HepG2 (cell line): ENCODE data around the gene ANP32B. TPM values are rescaled to one million over a fixed set of nuclear protein-coding genes. Genes with fewer than 3 reads are reported as not detected.

Source experiments
- ATAC-seq: fragments of 200-7000 bp; cut with Tn5 transposase; 3 replicates; pipeline ENCODE4 v1.9.1; 2020; ENCODE audit warnings: mild to moderate bottlenecking, moderate library complexity
- BruUV-seq: library from RNA; stranded (reverse); fragments of 400-500 nt; replicated peaks from 2 replicates; lab custom pipeline; 2021; lab: Mats Ljungman, UMichigan
- CTCF ChIA-PET: fragments of 300-600 bp; formaldehyde crosslinking; extraction: SDS; loops from one replicate; lab custom pipeline; 2021; ENCODE audit warnings: low total read pairs, inconsistent platforms, low intra/inter-chr PET ratio; lab: Yijun Ruan, JAX
- POLR2A ChIA-PET: fragments of 350-600 bp; sonication (Branson Sonifier 250); formaldehyde crosslinking; loops from one replicate; lab custom pipeline; 2020; ENCODE audit warnings: antibody characterized with exemption, inconsistent platforms; lab: Yijun Ruan, JAX
- DNase-seq: peaks from one replicate; pipeline ENCODE4 v3.0.0-alpha.2; 2015; ENCODE audit warnings: low spot score
- FAIRE-seq: peaks from 3 replicates; lab custom pipeline; 2011; peaks lifted over from hg19 to GRCh38; lab: Jason Lieb, UNC
- H2AFZ ChIP-seq: one replicate; pipeline ENCODE4 v1.6.1; 2011; ENCODE audit warnings: low read length, inconsistent platforms
- H3K27ac ChIP-seq: fragments of 300-600 bp; 3 replicates; pipeline ENCODE4 v1.8.0; 2011; ENCODE audit warnings: mixed run types, mild to moderate bottlenecking, mixed read lengths, low read length, inconsistent platforms; ENCODE audit not compliant: insufficient read depth; ENCODE audit errors: extremely low read length
- H3K27me3 ChIP-seq, 2 experiments: fragments of 200-600 bp in 1 of 2; 2 replicates in 1 of 2; 3 replicates in 1 of 2; pipeline versions ENCODE4 v1.6.0 to v1.8.0; 2011; ENCODE audit warnings: low read length in 2 of 2, mild to moderate bottlenecking in 2 of 2, moderate library complexity in 2 of 2, inconsistent platforms in 1 of 2; ENCODE audit not compliant: insufficient read depth in 2 of 2, control insufficient read depth in 1 of 2
- H3K36me3 ChIP-seq, 2 experiments: fragments of 200-600 bp in 1 of 2; replicated peaks in 1 of 2; 2 replicates in 1 of 2; 3 replicates in 1 of 2; pipeline versions ENCODE4 v1.5.1 to v1.8.0; 2011; ENCODE audit warnings: low read length in 2 of 2, inconsistent platforms in 1 of 2; ENCODE audit not compliant: insufficient read depth in 2 of 2, control insufficient read depth in 1 of 2
- H3K4me1 ChIP-seq: 2 replicates; pipeline ENCODE4 v1.5.1; 2012; ENCODE audit warnings: low read length, inconsistent platforms; ENCODE audit not compliant: insufficient read depth
- H3K4me2 ChIP-seq: 2 replicates; pipeline ENCODE4 v1.6.0; 2011; ENCODE audit warnings: low read depth, low read length, inconsistent platforms
- H3K4me3 ChIP-seq, 3 experiments: fragments of 200-600 bp in 1 of 3; sonication (generic), shearing (Covaris generic) in 1 of 3; replicated peaks in 1 of 3; 2 replicates each; pipeline ENCODE4 v1.5.1; 2011 to 2016; ENCODE audit warnings: low read length in 3 of 3, inconsistent platforms in 2 of 3, low read depth in 2 of 3, mild to moderate bottlenecking in 2 of 3, control low read depth in 1 of 3, mixed read lengths in 1 of 3; ENCODE audit not compliant: insufficient read depth in 1 of 3
- H3K79me2 ChIP-seq: one replicate; pipeline ENCODE4 v1.6.1; 2011; ENCODE audit warnings: low read length, inconsistent platforms; ENCODE audit not compliant: insufficient read depth
- H3K9ac ChIP-seq: 2 replicates; pipeline ENCODE4 v1.6.0; 2011; ENCODE audit warnings: mild to moderate bottlenecking, low read depth, low read length, inconsistent platforms; ENCODE audit not compliant: insufficient read depth
- H3K9me3 ChIP-seq: 2 replicates; pipeline ENCODE4 v1.5.1; 2012; ENCODE audit warnings: mild to moderate bottlenecking, low read length
- H4K20me1 ChIP-seq: 2 replicates; pipeline ENCODE4 v1.6.0; 2011; ENCODE audit warnings: inconsistent platforms, mild to moderate bottlenecking, low read length, moderate library complexity; ENCODE audit not compliant: insufficient read depth
- ASH2L ChIP-seq: fragments of 300-600, 200-600 bp; sonication (generic); IDR thresholded peaks from 2 replicates; pipeline ENCODE4 v1.7.0; 2017; ENCODE audit warnings: low read depth, mild to moderate bottlenecking, moderate library complexity, mixed read lengths, low read length; ENCODE audit not compliant: insufficient read length
- FOSL1 ChIP-seq: sonication (generic); formaldehyde crosslinking; IDR thresholded peaks from 2 replicates; pipeline ENCODE4 v1.9.0; 2021; ENCODE audit warnings: missing genetic modification reagents, borderline replicate concordance
- HIVEP1 ChIP-seq: sonication (generic); formaldehyde crosslinking; IDR thresholded peaks from 2 replicates; pipeline ENCODE4 v1.4.0; 2020; ENCODE audit warnings: mild to moderate bottlenecking, missing genetic modification reagents
- HOXD1 ChIP-seq: sonication (generic); formaldehyde crosslinking; IDR thresholded peaks from 2 replicates; pipeline ENCODE4 v1.5.0; 2020; ENCODE audit warnings: missing genetic modification reagents
- KDM4B ChIP-seq: sonication (generic); formaldehyde crosslinking; IDR thresholded peaks from 2 replicates; pipeline ENCODE4 v1.4.0; 2020; ENCODE audit warnings: missing genetic modification reagents
- KMT2A ChIP-seq: sonication (generic); formaldehyde crosslinking; IDR thresholded peaks from 2 replicates; pipeline ENCODE4 v1.4.0; 2020; ENCODE audit warnings: missing genetic modification reagents
- MAFF ChIP-seq: IDR thresholded peaks from 2 replicates; pipeline ENCODE4 v1.6.1; 2011; ENCODE audit warnings: low read depth, low read length, improper control_type of control experiment
- MAFK ChIP-seq, 2 experiments: IDR thresholded peaks in 1 of 2; conservative IDR thresholded peaks in 1 of 2; 2 replicates each; pipeline ENCODE4 v1.6.1; 2011; ENCODE audit warnings: improper control_type of control experiment in 2 of 2, low read length in 2 of 2
- ZBTB49 ChIP-seq: sonication (generic); formaldehyde crosslinking; IDR thresholded peaks from 2 replicates; pipeline ENCODE4 v1.4.0; 2020; ENCODE audit warnings: missing genetic modification reagents, borderline replicate concordance
- ZKSCAN8 ChIP-seq: IDR thresholded peaks from 2 replicates; pipeline ENCODE4 v1.6.1; 2016; ENCODE audit warnings: borderline replicate concordance, missing genetic modification reagents, missing compliant biosample characterization
- ZNF431 ChIP-seq: sonication (generic); formaldehyde crosslinking; IDR thresholded peaks from 2 replicates; pipeline ENCODE4 v1.9.0; 2022; ENCODE audit warnings: missing genetic modification reagents, low read depth, mild to moderate bottlenecking, borderline replicate concordance
- ZNF501 ChIP-seq: sonication (generic); formaldehyde crosslinking; IDR thresholded peaks from 2 replicates; pipeline ENCODE4 v1.5.1; 2020; ENCODE audit warnings: mild to moderate bottlenecking, moderate library complexity, missing genetic modification reagents
- WGBS: methylation state at CpG from one replicate; pipeline ENCODE4 v1.1.6; 2017; ENCODE audit warnings: low lambda C conversion rate; 5-methylcytosine and 5-hydroxymethylcytosine counted together
- in situ Hi-C: cut with HindIII; loops from 2 replicates; pipeline ENCODE4 v1.10.0; 2017; ENCODE audit warnings: low pct_unique_long_range_greater_than_20kb; ENCODE audit not compliant: extremely low pct_ligation_motif_present
- intact Hi-C: fragments of 100-400 bp; cut with micrococcal nuclease; formaldehyde crosslinking; loops from one replicate; pipeline ENCODE4 v1.10.0; 2022; ENCODE audit not compliant: unreplicated experiment
- polyA plus RNA-seq, 8 experiments: library from polyadenylated mRNA; depleted of rRNA in 3 of 8; stranded (reverse) in 7 of 8; unstranded in 1 of 8; fragments of >200 nt; fragmentation: Illumina TruSeq in 4 of 8; extraction: Trizol in 4 of 8; gene quantifications; 2 replicates each; pipeline versions ENCODE4 v1.2.1 to v1.2.3, GENCODE V29; 2011 to 2016; ENCODE audit warnings: low read depth in 4 of 8, missing spikeins in 1 of 8, mixed read lengths in 1 of 8; ENCODE audit not compliant: insufficient read depth in 1 of 8
- total RNA-seq, 5 experiments: library from RNA; depleted of rRNA; stranded (reverse); fragments of >200 nt; fragmentation: Illumina TruSeq; extraction: Trizol; gene quantifications; 2 replicates each; pipeline ENCODE4 v1.2.3, GENCODE V29; 2016; ENCODE audit warnings: low read depth in 1 of 5

Gene ANP32B
- total and polyA plus RNA-seq, 2 of the 13 experiments (the other 11 are each of a cell fraction or from before 2014, with no cell fraction given), result 22.1 to 37.5 TPM

DNA sequence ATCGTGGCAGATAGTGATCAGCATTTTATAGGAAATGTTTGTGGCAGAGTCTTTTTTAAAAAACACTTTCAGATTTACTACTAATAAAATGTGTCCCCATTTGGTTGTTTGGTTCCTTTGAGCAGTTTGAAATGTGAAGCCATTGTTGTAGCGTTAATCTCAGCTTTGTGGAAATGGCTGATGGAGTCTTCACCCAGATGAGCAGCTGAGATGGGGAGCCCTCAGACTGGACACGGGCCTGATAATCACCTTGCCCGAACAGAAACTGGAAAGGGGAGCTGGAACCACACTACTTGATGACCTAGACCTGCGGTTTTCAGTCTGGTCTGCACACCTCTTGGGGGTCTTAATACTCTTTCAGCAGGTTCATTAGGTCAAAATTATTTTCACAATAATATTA lies 20.6 kb upstream of the ANP32B start (continued):
- TF ChIP-seq ASH2L (no peak), ZNF431 (no peak), ZKSCAN8 (no peak), KDM4B (CRISPR knock-in tag) (no peak), ZNF501 (CRISPR knock-in tag) (no peak)

- H3K27ac ChIP-seq, result no peak overlapping the region
- DNase-seq (no peak), FAIRE-seq (no peak)
- POLR2A ChIA-PET, result no interaction called here
- no peak overlapping the region for H3K4me3 ChIP-seq
- H3K27me3 ChIP-seq, result peaks cover 0 to 26% of the 10 kb centered on the region in 2 experiments; a peak in 2 of 5 replicates
- no peak for TF ChIP-seq FOSL1 (CRISPR knock-in tag)
- TF ChIP-seq MAFK (conservative IDR thresholded peaks at IDR 0.05 in 1 of 2, IDR thresholded peaks at IDR 0.05 in 1 of 2; ENCODE audit: low read length in 2 of 2), result peak in 1 of 2 experiments; percentile 53; a peak in 2 of 4 replicates
- 0 out of 2 replicates have a peak, but pooled peaks have one; percentile 45 for TF ChIP-seq MAFF
- TF ChIP-seq, all 625 proteins: peak for 2
- in situ Hi-C loops (no loop called here), intact Hi-C loops (no loop called here)
- 17% methylated on average over 2 of the region's 2 CpGs for WGBS
- no TSS peak for BruUV-seq
- no peaks in the 10 kb centered on the region for H3K79me2 ChIP-seq
- no peaks in the 10 kb centered on the region for H3K9me3 ChIP-seq
- no peaks in the 10 kb centered on the region for H3K36me3 ChIP-seq
- no peak for ATAC-seq
- H3K9ac ChIP-seq, result no peak overlapping the region
- H4K20me1 ChIP-seq, result no peaks in the 10 kb centered on the region
- H3K4me1 ChIP-seq, result no peaks in the 10 kb centered on the region
- CTCF ChIA-PET, result no interaction called here
- H2AFZ ChIP-seq, result no peak overlapping the region
- no peak overlapping the region for H3K4me2 ChIP-seq
Measured at GRCh38 chr9:97963232-97963631, 19.9 kb upstream of the ANP32B start.

GRCh38 chr9:97964901-97965300 lies 18.2 kb upstream of the ANP32B start:
- TF ChIP-seq KMT2A (CRISPR knock-in tag), result no peak
- no peak for TF ChIP-seq HOXD1
- no peak for TF ChIP-seq ZBTB49
- TF ChIP-seq HIVEP1 (CRISPR knock-in tag), result no peak
- Histone ChIP-seq H3K9ac (no peak overlapping the region), H3K9me3 (no peaks in the 10 kb centered on the region), H3K4me2 (no peak overlapping the region), H3K27ac (no peak overlapping the region), H2AFZ (no peak overlapping the region), H3K36me3 (no peaks in the 10 kb centered on the region), H3K27me3 (peaks cover 0 to 19% of the 10 kb centered on the region in 2 experiments; a peak in 2 of 5 replicates), H3K4me3 (no peak overlapping the region), H3K79me2 (no peaks in the 10 kb centered on the region), H4K20me1 (no peaks in the 10 kb centered on the region), H3K4me1 (no peaks in the 10 kb centered on the region)
- FAIRE-seq (no peak), DNase-seq (no peak), ATAC-seq (no peak)
- intact Hi-C loops (no loop called here), in situ Hi-C loops (no loop called here)
- no TSS peak for BruUV-seq
- POLR2A ChIA-PET, result no interaction called here
- CTCF ChIA-PET, result no interaction called here
